GM23248 (cell line): Measurements from ENCODE around the gene NAA10. TPM values are rescaled to one million over a fixed set of nuclear protein-coding genes. Genes with fewer than 3 reads are reported as not detected.

Source experiments
- DNase-seq: peaks from one replicate; pipeline ENCODE4 v3.0.0-alpha.2; 2015
- H2AFZ ChIP-seq: fragments of 200-600 bp; sonication (generic); 2 replicates; pipeline ENCODE4 v1.6.1; 2016; ENCODE audit warnings: antibody characterized with exemption
- H3F3A ChIP-seq: fragments of 200-600 bp; sonication (generic); 2 replicates; pipeline ENCODE4 v1.6.1; 2016; ENCODE audit warnings: mild to moderate bottlenecking, antibody characterized with exemption, mixed run types; ENCODE audit not compliant: insufficient read depth
- H3K27ac ChIP-seq: fragments of 200-600 bp; sonication (generic); 2 replicates; pipeline ENCODE4 v1.5.1; 2016; ENCODE audit warnings: mild to moderate bottlenecking
- H3K27me3 ChIP-seq: fragments of 200-600 bp; sonication (generic); replicated peaks from 2 replicates; pipeline ENCODE4 v1.6.1; 2016; ENCODE audit warnings: mild to moderate bottlenecking; ENCODE audit not compliant: insufficient read depth
- H3K36me3 ChIP-seq: fragments of 200-600 bp; sonication (generic); 2 replicates; pipeline ENCODE4 v1.6.1; 2016; ENCODE audit warnings: low read depth, mild to moderate bottlenecking
- H3K4me1 ChIP-seq: fragments of 200-600 bp; sonication (generic); 2 replicates; pipeline ENCODE4 v1.6.1; 2016; ENCODE audit warnings: mild to moderate bottlenecking; ENCODE audit not compliant: insufficient read depth
- H3K4me2 ChIP-seq: fragments of 200-600 bp; sonication (generic); one replicate; pipeline ENCODE4 v1.6.1; 2016; ENCODE audit warnings: mild to moderate bottlenecking; ENCODE audit not compliant: unreplicated experiment
- H3K4me3 ChIP-seq: fragments of 200-600 bp; sonication (generic); 2 replicates; pipeline ENCODE4 v1.5.1; 2016; ENCODE audit warnings: mild to moderate bottlenecking
- H3K79me2 ChIP-seq: fragments of 200-600 bp; sonication (generic); 2 replicates; pipeline ENCODE4 v1.6.1; 2016; ENCODE audit warnings: mild to moderate bottlenecking; ENCODE audit not compliant: insufficient read depth
- H3K9ac ChIP-seq: fragments of 200-600 bp; sonication (generic); 2 replicates; pipeline ENCODE4 v1.6.1; 2016; ENCODE audit warnings: mild to moderate bottlenecking
- H3K9me2 ChIP-seq: fragments of 200-600 bp; sonication (generic); 2 replicates; pipeline ENCODE4 v1.6.1; 2016; ENCODE audit warnings: mixed run types, mild to moderate bottlenecking, moderate library complexity; ENCODE audit not compliant: insufficient read depth
- H3K9me3 ChIP-seq: fragments of 200-600 bp; sonication (generic); one replicate; pipeline ENCODE4 v1.6.1; 2017; ENCODE audit warnings: low read depth
- H4K20me1 ChIP-seq: fragments of 200-600 bp; sonication (generic); 2 replicates; pipeline ENCODE4 v1.6.0; 2016; ENCODE audit not compliant: insufficient read depth
- EZH2 ChIP-seq: fragments of 200-600 bp; sonication (generic); IDR thresholded peaks from 2 replicates; pipeline ENCODE4 v1.6.1; 2018; ENCODE audit warnings: antibody characterized with exemption, mild to moderate bottlenecking; ENCODE audit not compliant: insufficient read depth, poor library complexity, severe bottlenecking
- EZH2phosphoT487 ChIP-seq: fragments of 200-600 bp; sonication (generic); IDR thresholded peaks from 2 replicates; pipeline ENCODE4 v1.6.1; 2018; ENCODE audit warnings: antibody characterized with exemption, moderate library complexity, mild to moderate bottlenecking, low read depth; ENCODE audit not compliant: insufficient read depth
- WGBS, 2 experiments: methylation state at CpG; one replicate each; pipeline ENCODE4 v1.1.6; 2015 to 2017; ENCODE audit warnings: low lambda C conversion rate in 2 of 2, low coverage in 1 of 2; ENCODE audit errors: missing lambda C conversion rate in 2 of 2; 5-methylcytosine and 5-hydroxymethylcytosine counted together
- in situ Hi-C: fragments of 300-500 bp; cut with MboI; formaldehyde crosslinking; loops from 2 replicates; pipeline ENCODE4 v1.15.0; 2020
- polyA plus RNA-seq: library from polyadenylated mRNA; unstranded; fragments of >200 nt; fragmentation: Nextera tagmentation; extraction: Ambion mirVana; gene quantifications from 2 replicates; pipeline ENCODE4 v1.2.1, GENCODE V29; 2016
- total RNA-seq: library from RNA; depleted of rRNA; stranded (reverse); fragments of >200 nt; shearing (Covaris generic); gene quantifications from 2 replicates; pipeline ENCODE4 v1.2.3, GENCODE V29; 2014

The NAA10 gene
- total and polyA plus RNA-seq, 2 experiments from 2014 or later, result 154 to 166 TPM

DNA sequence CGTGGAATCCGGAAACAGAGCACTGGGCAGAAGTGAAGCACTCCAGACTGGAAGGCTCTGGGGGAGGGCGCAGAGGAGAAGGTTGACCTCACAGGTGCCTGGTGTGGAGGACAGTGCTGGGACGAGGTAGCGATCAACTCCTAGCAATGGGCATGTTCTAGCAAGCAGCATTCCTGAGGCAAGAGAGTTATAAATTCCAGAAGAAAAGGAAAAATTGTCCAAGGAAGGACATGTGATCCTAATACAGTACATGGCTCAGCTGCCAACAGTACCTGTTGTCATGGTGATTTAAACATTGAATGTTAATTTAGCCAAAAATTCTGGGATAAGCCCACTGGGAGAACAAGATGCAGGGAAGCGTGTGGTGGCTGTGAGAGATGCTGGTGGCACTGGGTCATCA lies 17.0 kb downstream of the NAA10 start:
- Histone ChIP-seq H3K9me2 (no peaks in the 10 kb centered on the region), H3K9ac (no peak overlapping the region), H2AFZ (no peak overlapping the region), H4K20me1 (no peaks in the 10 kb centered on the region), H3K27ac (no peak overlapping the region), H3K9me3 (no peaks in the 10 kb centered on the region), H3K79me2 (no peaks in the 10 kb centered on the region), H3K36me3 (no peaks in the 10 kb centered on the region), H3K4me3 (no peak overlapping the region), H3K27me3 (no peaks in the 10 kb centered on the region), H3F3A (no peaks in the 10 kb centered on the region), H3K4me1 (no peaks in the 10 kb centered on the region), H3K4me2 (no peak overlapping the region)
- no peak for TF ChIP-seq EZH2
- in situ Hi-C loops, result no loop called here
- no peak for DNase-seq
- 58 to 68% methylated on average over 6 of the region's 6 CpGs for WGBS, 2 experiments

DNA sequence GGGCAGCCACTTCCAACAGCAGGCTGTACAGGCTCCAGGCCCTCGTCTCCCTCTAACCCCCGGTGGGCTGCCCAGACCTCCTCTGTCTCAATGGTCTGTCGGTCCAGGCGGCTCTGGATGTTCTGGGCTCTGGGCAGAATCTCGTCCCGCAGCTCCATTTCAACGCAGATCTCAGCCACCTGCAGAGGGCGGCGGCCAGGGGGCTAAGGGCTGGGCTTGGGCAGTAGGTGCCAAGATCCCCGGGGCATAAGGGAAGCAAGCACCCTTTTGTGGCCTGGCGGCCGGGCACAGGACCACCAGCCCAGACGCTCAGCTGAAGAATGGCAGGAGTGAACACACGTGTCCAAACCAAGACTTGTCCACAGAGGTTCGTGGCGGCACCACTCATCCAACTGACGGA lies 21.1 kb downstream of the NAA10 start:
- TF ChIP-seq EZH2 (no peak), EZH2phosphoT487 (no peak)
- Histone ChIP-seq H3K9me3 (no peaks in the 10 kb centered on the region), H3K36me3 (no peaks in the 10 kb centered on the region), H3K4me2 (no peak overlapping the region), H4K20me1 (no peaks in the 10 kb centered on the region), H3K79me2 (no peaks in the 10 kb centered on the region), H3K9me2 (no peaks in the 10 kb centered on the region), H3K4me1 (no peaks in the 10 kb centered on the region), H3K27me3 (no peaks in the 10 kb centered on the region), H3F3A (no peaks in the 10 kb centered on the region), H2AFZ (no peak overlapping the region), H3K4me3 (no peak overlapping the region), H3K27ac (no peak overlapping the region), H3K9ac (no peak overlapping the region)
- in situ Hi-C loops, result no loop called here
- 69 to 75% methylated on average over 12 to 14 of the region's 17 CpGs for WGBS, 2 experiments
- DNase-seq, result no peak

DNA sequence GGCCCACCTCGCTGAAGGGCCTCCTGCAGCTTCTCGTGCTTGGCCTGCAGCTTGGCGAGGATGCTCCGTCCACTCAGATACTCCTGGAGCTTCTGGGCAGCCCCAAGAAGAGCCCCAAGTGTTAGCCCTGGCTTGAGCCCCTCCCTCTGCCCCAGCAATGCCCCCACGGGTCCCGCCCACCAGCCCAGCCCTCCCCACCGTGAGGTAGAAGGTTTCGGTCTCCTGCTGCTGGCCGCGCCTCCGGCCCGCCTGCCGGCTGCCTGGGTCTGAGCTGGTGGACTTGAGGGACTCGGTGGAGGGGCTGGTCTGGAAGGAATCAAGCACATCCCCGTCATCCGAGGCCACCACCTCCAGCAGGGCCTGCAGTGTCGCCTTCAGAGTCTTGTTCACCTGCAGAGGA lies 21.6 kb downstream of the NAA10 start:
- H3K36me3 ChIP-seq, result no peaks in the 10 kb centered on the region
- H4K20me1 ChIP-seq, result no peaks in the 10 kb centered on the region
- no peaks in the 10 kb centered on the region for H3K9me3 ChIP-seq
- H3K9me2 ChIP-seq, result no peaks in the 10 kb centered on the region
- no peak overlapping the region for H3K27ac ChIP-seq
- H3K9ac ChIP-seq, result no peak overlapping the region
- TF ChIP-seq EZH2, result no peak
- TF ChIP-seq EZH2phosphoT487, result no peak
- H3K4me3 ChIP-seq, result no peak overlapping the region
- H3K4me2 ChIP-seq, result no peak overlapping the region
- no peak for DNase-seq
- no peaks in the 10 kb centered on the region for H3F3A ChIP-seq
- no peaks in the 10 kb centered on the region for H3K4me1 ChIP-seq
- H3K27me3 ChIP-seq, result no peaks in the 10 kb centered on the region
- in situ Hi-C loops, result no loop called here
- WGBS, 2 experiments, result 0 to 49% methylated on average over 2 to 8 of the region's 17 CpGs
- H2AFZ ChIP-seq, result no peak overlapping the region
- no peaks in the 10 kb centered on the region for H3K79me2 ChIP-seq

DNA sequence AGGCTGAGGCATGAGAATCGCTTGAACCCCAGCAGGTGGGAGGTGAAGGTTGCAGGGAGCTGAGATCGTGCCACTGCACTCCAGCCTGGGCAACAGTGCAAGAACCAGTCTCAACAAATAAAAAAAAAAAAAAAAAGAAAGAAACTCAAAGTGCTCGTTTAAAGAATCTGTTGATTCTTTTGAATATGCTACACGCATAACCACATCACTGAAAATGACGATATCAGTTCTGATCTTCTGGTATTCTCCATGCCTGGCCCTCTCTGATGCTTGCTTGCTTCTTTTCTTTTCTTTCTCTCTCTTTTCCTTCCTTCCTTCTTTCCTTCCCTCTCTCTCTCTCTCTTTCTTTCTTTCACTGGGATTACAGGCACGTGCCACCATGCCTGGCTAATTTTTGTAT lies 23.0 kb downstream of the NAA10 start:
- Histone ChIP-seq H3K27ac (no peak overlapping the region), H3K79me2 (no peaks in the 10 kb centered on the region), H4K20me1 (no peaks in the 10 kb centered on the region), H3K4me1 (no peaks in the 10 kb centered on the region), H3K9me2 (no peaks in the 10 kb centered on the region), H3K9ac (no peak overlapping the region), H3K4me3 (no peak overlapping the region), H3K9me3 (no peaks in the 10 kb centered on the region), H3K4me2 (no peak overlapping the region), H3F3A (no peaks in the 10 kb centered on the region), H3K27me3 (no peaks in the 10 kb centered on the region), H2AFZ (no peak overlapping the region), H3K36me3 (no peaks in the 10 kb centered on the region)
- 50 to 56% methylated on average over 5 to 6 of the region's 6 CpGs for WGBS, 2 experiments
- TF ChIP-seq EZH2phosphoT487, result no peak
- no peak for TF ChIP-seq EZH2
- no peak for DNase-seq
- in situ Hi-C loops, result no loop called here

DNA sequence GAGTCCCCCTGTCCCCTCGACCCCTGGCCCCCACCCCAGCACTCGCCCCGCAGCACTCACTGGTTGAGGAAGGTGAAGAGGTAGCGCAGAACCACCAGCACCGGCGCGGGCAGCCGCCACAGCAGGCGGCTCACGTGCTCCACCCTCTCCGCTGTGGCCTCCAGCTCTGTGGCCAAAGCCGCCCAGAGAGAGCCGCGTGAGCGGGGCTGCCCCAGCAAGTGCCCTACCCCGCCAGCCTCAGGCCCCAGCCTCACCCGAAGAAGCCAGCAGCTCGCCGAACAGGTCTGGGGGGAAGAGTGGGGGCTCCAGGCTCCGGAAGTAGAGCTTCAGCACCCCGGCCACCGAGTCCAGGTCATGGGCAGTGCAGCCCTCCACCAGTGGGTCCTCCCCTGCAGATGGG lies 24.4 kb downstream of the NAA10 start:
- no peak overlapping the region for H3K4me3 ChIP-seq
- no peaks in the 10 kb centered on the region for H3K9me2 ChIP-seq
- no peaks in the 10 kb centered on the region for H4K20me1 ChIP-seq
- no peak for DNase-seq
- H3K4me1 ChIP-seq, result no peaks in the 10 kb centered on the region
- H3K9me3 ChIP-seq, result no peaks in the 10 kb centered on the region
- H3K27ac ChIP-seq, result no peak overlapping the region
- H3K79me2 ChIP-seq, result no peaks in the 10 kb centered on the region
- H3K9ac ChIP-seq, result no peak overlapping the region
- TF ChIP-seq EZH2phosphoT487 (no peak), EZH2 (no peak)
- no peaks in the 10 kb centered on the region for H3K27me3 ChIP-seq
- H2AFZ ChIP-seq, result no peak overlapping the region
- no peak overlapping the region for H3K4me2 ChIP-seq
- in situ Hi-C loops, result no loop called here
- H3F3A ChIP-seq, result no peaks in the 10 kb centered on the region
- H3K36me3 ChIP-seq, result no peaks in the 10 kb centered on the region
- 76 to 77% methylated on average over 6 to 15 of the region's 22 CpGs for WGBS, 2 experiments
